GM19372 (cell line): ENCODE data around the gene G2E3.
"Not testable (repeated sequence)": the region's sequence is repeated elsewhere in the genome, so short reads cannot be mapped to it uniquely, and the experiment has no call there.

Experiments used
- ATAC-seq: cut with Tn5 transposase; IDR thresholded peaks from one replicate; pipeline ENCODE4 v1.9.1; 2021; ENCODE audit warnings: mild to moderate bottlenecking, low read depth, moderate library complexity; ENCODE audit not compliant: unreplicated experiment

The G2E3 gene

GRCh38 chr14:30559638-30560091 lies 707 bp downstream of the G2E3 start:
- peak; percentile 7 for ATAC-seq

DNA sequence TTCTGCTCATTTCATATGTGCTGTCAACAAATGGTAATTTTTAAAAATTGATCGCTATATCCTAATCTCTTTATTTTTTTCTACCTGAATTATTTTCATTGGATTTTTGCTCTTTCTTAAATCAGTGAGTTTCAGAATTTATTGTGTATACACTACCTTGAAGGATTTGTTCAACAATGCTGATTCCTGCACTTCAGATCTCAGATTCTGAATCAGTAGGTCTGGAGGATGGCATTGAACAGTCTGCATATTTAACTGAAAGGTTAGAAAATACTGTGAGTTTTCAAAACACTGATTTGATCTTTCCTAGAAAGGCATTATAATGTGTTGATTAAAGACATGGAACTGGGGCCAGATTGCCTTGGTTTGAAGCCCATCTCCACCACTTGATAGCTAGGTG lies 1.6 kb downstream of the G2E3 start:
- ATAC-seq, result no peak

DNA sequence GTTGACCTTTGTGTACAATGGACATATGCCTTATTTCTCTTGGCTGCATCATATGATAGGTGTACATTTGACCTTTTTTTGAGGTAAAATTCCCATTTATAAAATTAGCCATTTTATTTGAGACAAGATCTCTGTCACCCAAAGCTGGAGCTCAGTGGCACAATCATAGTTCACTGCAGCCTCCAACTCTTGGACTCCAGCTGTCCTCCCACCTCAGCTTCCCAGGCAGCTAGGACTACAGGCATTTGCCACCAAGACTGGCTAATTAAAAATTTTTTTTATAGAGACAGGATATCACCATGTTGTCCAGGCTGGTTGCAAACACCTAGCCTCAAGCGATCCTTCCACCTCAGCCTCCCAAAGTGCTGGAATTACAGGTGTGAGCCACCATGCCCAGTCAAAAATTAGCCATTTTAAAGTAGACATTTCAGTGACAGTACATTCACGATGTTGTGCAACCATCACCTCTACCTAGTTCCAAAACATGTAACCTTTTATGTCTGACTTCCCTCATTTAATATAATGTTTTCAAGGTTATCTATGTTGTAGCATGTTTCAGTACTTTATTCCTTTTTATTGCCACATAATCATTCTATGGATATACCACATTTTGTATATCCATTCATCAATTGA lies 5.4 kb downstream of the G2E3 start:
- ATAC-seq, result no peak

DNA sequence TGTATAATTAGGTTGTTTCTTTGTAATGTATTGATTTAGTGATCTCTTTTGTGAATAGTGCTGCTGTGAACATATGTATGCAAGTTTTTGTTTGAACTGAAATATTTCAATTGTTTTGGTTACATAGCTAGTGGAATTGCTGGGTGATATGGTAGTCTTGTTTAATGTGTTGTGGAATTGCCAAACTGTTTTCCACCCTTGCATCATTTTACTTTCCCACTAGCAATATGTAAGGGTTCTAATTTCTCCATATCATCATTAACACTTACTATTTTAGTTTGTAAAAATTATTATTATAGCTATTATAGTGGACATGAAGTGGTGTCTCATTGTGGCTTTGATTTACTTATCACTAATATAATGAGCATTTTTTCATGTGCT lies 5.9 kb downstream of the G2E3 start:
- no peak for ATAC-seq

- no peak for ATAC-seq
Observed at GRCh38 chr14:30569216-30569902, 10.4 kb downstream of the G2E3 start.

DNA sequence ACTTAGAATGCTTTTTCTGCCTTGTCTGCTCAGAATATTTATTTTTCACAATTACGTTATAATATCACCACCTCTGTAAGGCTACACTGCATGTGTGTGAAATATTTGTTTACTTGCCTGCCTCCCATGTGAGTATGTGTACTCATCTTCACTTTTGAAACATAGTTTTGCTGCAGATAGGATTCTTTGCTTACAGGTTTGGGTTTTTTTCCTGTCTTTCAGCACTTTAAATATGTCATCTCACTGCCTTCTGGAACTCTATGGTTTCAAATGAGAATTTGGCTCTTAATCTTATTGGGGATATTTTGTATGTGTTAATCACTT lies 10.9 kb downstream of the G2E3 start:
- ATAC-seq, result no peak

- ATAC-seq, result no peak
Observed at GRCh38 chr14:30572237-30572636, 13.3 kb downstream of the G2E3 start.

- ATAC-seq, result no peak
Observed at GRCh38 chr14:30572771-30573170, 13.8 kb downstream of the G2E3 start.

DNA sequence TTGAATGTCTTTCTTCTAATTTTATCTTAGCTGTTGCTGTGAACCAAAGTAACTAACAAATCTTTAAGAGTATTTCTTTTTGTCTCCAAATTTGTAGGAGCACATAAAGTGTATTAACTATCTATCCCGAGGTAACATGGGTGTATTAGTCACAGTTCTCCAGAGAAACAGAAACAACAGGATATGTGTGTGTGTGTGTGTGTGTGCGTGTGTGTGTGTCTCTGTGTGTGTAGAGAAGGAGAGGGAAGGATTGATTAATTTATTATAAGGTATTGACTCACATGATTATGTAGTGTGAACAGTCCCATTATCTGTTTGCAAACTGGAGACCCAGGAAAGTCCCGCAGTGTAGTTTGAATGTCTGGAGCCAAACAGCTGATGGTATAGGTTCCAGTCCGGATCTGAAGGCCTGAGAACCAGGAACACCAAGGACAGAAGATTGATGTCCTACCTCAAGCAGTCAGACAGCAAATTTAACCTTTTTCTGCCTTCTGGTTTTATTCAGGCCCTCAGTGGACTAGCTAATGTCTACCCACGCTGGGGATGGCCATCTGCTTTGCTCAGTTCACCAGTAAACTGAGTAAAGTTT lies 14.4 kb downstream of the G2E3 start:
- no peak for ATAC-seq

- ATAC-seq, result no peak
Observed at GRCh38 chr14:30573966-30574365, 15.0 kb downstream of the G2E3 start.

GRCh38 chr14:30574777-30575176 lies 15.8 kb downstream of the G2E3 start:
- not testable (repeated sequence) for ATAC-seq

- not testable (repeated sequence) for ATAC-seq
Observed at GRCh38 chr14:30576333-30576732, 17.4 kb downstream of the G2E3 start.

- no peak for ATAC-seq
Observed at GRCh38 chr14:30580616-30581282, 21.8 kb downstream of the G2E3 start.

DNA sequence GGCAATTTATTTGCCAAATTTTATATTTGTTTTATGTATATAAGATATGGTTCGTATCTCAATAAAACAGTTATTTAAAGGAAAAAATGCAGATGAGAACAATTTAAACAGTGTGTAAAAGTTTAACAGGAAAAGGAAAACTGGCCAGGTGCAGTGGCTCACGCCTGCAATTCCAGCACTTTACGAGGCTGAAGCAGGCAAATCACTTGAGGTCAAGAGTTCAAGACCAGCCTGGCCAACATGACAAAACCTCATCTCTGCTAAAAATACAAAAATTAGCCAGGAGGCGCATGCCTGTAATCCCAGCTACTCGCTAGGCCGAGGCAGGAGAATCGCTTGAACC lies 22.3 kb downstream of the G2E3 start:
- ATAC-seq, result no peak

GRCh38 chr14:30582376-30582775 lies 23.4 kb downstream of the G2E3 start:
- no peak for ATAC-seq

DNA sequence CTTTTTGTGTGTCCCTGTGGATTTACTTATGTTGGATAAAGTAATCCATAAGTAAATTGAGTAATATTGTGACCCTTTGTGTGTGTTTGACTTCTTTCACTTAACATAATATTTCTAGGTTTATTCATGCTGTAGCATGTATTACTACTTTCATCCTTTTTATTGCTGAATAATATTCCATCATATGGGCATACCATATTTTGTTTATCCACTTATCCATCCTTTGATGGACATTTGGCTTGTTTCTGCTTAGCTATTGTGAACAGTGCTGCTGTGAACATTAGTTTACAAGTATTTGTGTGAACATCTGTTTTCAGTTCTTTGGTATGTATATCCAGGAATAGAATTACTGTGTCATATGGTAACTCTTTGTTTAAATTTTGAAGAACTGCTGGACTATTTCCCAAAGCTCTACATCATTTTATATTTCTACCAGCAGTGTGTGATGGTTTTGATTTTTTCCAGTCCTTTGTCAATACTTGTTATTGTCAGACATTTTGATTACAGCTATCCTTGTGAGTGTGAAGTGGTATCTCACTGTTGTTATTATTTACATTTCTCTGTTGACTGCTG lies 25.2 kb downstream of the G2E3 start:
- no peak for ATAC-seq

DNA sequence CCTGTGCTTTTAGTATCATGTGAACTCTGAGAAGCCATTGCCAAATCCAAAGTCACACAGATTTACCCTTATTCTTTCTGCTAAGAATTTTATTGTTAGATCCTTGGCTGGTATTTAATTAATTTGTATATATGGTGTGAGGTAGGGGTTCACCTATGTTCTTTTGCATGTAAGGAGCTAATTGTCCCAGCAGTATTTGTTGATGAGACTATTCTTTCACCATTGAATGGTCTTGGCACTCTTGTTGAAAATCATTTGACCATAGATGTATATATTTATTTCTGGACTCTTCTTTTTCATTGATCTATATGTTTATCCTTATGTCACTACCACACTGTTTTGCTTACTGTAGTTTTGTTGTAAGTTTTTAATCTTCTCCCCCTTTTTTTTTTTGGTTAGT lies 26.2 kb downstream of the G2E3 start:
- ATAC-seq, result no peak

DNA sequence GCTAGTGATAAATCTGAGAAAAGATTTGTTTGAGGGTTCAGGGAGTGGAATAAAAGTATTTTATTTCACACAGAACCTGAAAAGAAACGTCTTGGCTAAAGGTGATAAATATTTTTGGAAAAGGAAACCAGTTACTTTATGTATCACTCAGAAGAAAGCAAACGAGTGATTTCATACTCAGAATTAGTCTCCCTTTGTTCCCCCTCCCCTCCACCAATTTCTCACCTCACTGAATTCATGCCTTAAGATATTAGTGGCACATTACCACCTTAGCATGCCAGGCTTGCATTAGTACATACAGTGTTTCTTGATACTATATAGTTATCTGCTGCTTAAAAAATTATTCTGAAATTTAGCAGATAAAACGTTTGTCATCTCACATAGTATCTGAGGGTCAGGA lies 28.2 kb downstream of the G2E3 start:
- ATAC-seq, result no peak

GRCh38 chr14:30588873-30589272 lies 29.9 kb downstream of the G2E3 start:
- ATAC-seq, result no peak

DNA sequence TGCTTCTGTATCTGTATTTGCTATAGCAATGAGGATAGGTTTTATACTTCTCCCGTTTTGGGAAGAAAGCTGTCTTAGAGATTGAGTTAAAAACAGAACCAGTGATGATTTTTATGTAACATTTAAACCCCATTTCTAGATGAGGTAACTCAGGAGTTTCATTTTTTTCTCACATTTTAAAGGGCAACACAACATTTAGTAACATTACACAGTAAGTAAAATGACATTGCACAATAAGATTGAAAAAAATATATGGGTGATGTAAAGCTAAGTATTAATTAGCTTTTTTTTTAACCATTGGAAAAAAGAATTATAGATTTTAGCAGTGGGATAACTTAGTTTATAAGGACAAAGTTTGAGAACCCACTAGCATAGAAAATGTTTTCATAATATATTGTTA lies 38.0 kb downstream of the G2E3 start:
- no peak for ATAC-seq

GRCh38 chr14:30597504-30597903 lies 38.5 kb downstream of the G2E3 start:
- ATAC-seq, result no peak
